HCT116 (cell line): Measurements from ENCODE around the gene CNTN5.

Experiments used
- CTCF ChIP-seq, 3 experiments: fragments of 200-600 bp in 1 of 3; sonication (generic) in 1 of 3; IDR thresholded peaks in 2 of 3; conservative IDR thresholded peaks in 1 of 3; 2 replicates each; pipeline ENCODE4 v1.5.1; 2012 to 2017; ENCODE audit warnings: low read depth in 2 of 3, low read length in 2 of 3, antibody characterized with exemption in 1 of 3, borderline replicate concordance in 1 of 3, control low read depth in 1 of 3, mild to moderate bottlenecking in 1 of 3, mixed read lengths in 1 of 3, mixed run types in 1 of 3, moderate library complexity in 1 of 3; ENCODE audit not compliant: insufficient read depth in 1 of 3
- POLR2A ChIP-seq: IDR thresholded peaks from 2 replicates; pipeline ENCODE4 v1.7.0; 2011; ENCODE audit warnings: borderline replicate concordance; ENCODE audit not compliant: insufficient read depth, insufficient read length; ENCODE audit errors: extremely low read depth
- ZNF274 ChIP-seq: fragments of 200-500 bp; sonication (Bioruptor generic); IDR thresholded peaks from 2 replicates; pipeline ENCODE4 v1.6.1; 2014; ENCODE audit warnings: mild to moderate bottlenecking, low read depth, low read length, inconsistent platforms

GRCh38 chr11:99987821-99988470 lies 967.2 kb downstream of the CNTN5 start:
- TF ChIP-seq POLR2A (no peak), CTCF (IDR thresholded peaks at IDR 0.05 in 2 of 3, conservative IDR thresholded peaks at IDR 0.05 in 1 of 3; ENCODE audit: borderline replicate concordance in 1 of 3, insufficient read depth in 1 of 3, low read depth in 2 of 3, low read length in 2 of 3) (no peak), ZNF274 (no peak)
